HEK293 (cell line): ENCODE results near the gene VPS37C.

ENCODE experiments used
- CTCF ChIA-PET: fragments of 350-600 bp; formaldehyde crosslinking; extraction: SDS; loops from one replicate; lab custom pipeline; 2021; ENCODE audit warnings: antibody characterized with exemption; lab: Yijun Ruan, JAX
- POLR2A ChIA-PET: fragments of 300-600 bp; formaldehyde crosslinking; extraction: SDS; loops from one replicate; lab custom pipeline; 2020; ENCODE audit warnings: antibody characterized with exemption, inconsistent platforms; lab: Yijun Ruan, JAX
- H3K27ac ChIP-seq: fragments of 200-500 bp; sonication (Bioruptor generic); 2 replicates; pipeline ENCODE4 v1.5.1; 2014; ENCODE audit warnings: low read depth, low read length, control low read depth, inconsistent platforms; ENCODE audit errors: extremely low read depth
- H3K36me3 ChIP-seq, 2 experiments: fragments of 200-500 bp in 1 of 2; sonication (Bioruptor generic) in 1 of 2; 1 replicate in 1 of 2; 2 replicates in 1 of 2; pipeline ENCODE4 v1.5.1; 2014 to 2017; ENCODE audit warnings: inconsistent platforms in 2 of 2, low read length in 2 of 2; ENCODE audit not compliant: control insufficient read depth in 2 of 2, insufficient read depth in 1 of 2
- H3K4me1 ChIP-seq: fragments of 200-500 bp; sonication (Bioruptor generic); 2 replicates; pipeline ENCODE4 v1.5.1; 2014; ENCODE audit warnings: mild to moderate bottlenecking, low read length, inconsistent platforms; ENCODE audit not compliant: control insufficient read depth, insufficient read depth
- H3K4me3 ChIP-seq: 2 replicates; pipeline ENCODE4 v1.5.1; 2011; ENCODE audit warnings: low read depth, mild to moderate bottlenecking, control low read depth, low read length, moderate library complexity
- H3K9me3 ChIP-seq: fragments of 200-500 bp; sonication (Bioruptor generic); 2 replicates; pipeline ENCODE4 v1.5.1; 2014; ENCODE audit warnings: low read depth, low read length, inconsistent platforms; ENCODE audit not compliant: control insufficient read depth, insufficient read depth
- BCL11B ChIP-seq: fragments of 450-650 bp; formaldehyde crosslinking; IDR thresholded peaks from 2 replicates; pipeline ENCODE4 v1.5.1; 2016; ENCODE audit warnings: low read depth, missing biosample characterization, missing genetic modification characterization
- KLF1 ChIP-seq: fragments of 450-650 bp; formaldehyde crosslinking; IDR thresholded peaks from 2 replicates; pipeline ENCODE4 v1.5.1; 2016; ENCODE audit warnings: missing biosample characterization, missing genetic modification characterization
- MYNN ChIP-seq: fragments of 450-650 bp; formaldehyde crosslinking; IDR thresholded peaks from 2 replicates; pipeline ENCODE4 v1.5.1; 2016; ENCODE audit warnings: missing biosample characterization, missing genetic modification characterization, borderline replicate concordance
- RBAK ChIP-seq: fragments of 450-650 bp; formaldehyde crosslinking; IDR thresholded peaks from 2 replicates; pipeline ENCODE4 v1.5.1; 2016; ENCODE audit warnings: missing biosample characterization, missing genetic modification characterization
- TRIM28 ChIP-seq: IDR thresholded peaks from 2 replicates; pipeline ENCODE4 v1.6.1; 2011; ENCODE audit warnings: low read length, control low read depth, borderline replicate concordance
- YY2 ChIP-seq: fragments of 450-650 bp; formaldehyde crosslinking; IDR thresholded peaks from 2 replicates; pipeline ENCODE4 v1.5.1; 2016; ENCODE audit warnings: missing biosample characterization, missing genetic modification characterization
- ZBTB21 ChIP-seq: fragments of 450-650 bp; formaldehyde crosslinking; IDR thresholded peaks from 2 replicates; pipeline ENCODE4 v1.5.1; 2017; ENCODE audit warnings: missing biosample characterization, missing genetic modification characterization
- ZIC2 ChIP-seq: fragments of 450-650 bp; formaldehyde crosslinking; IDR thresholded peaks from 2 replicates; pipeline ENCODE4 v1.5.1; 2016; ENCODE audit warnings: missing biosample characterization, missing genetic modification characterization
- ZNF114 ChIP-seq: fragments of 450-650 bp; formaldehyde crosslinking; IDR thresholded peaks from 2 replicates; pipeline ENCODE4 v1.5.0; 2017; ENCODE audit warnings: missing biosample characterization, missing genetic modification characterization
- ZNF148 ChIP-seq: fragments of 450-650 bp; formaldehyde crosslinking; IDR thresholded peaks from 2 replicates; pipeline ENCODE4 v1.5.0; 2017; ENCODE audit warnings: missing biosample characterization, missing genetic modification characterization, borderline replicate concordance
- ZNF175 ChIP-seq: fragments of 450-650 bp; formaldehyde crosslinking; IDR thresholded peaks from 2 replicates; pipeline ENCODE4 v1.5.1; 2016; ENCODE audit warnings: missing biosample characterization, missing genetic modification characterization
- ZNF335 ChIP-seq: fragments of 450-650 bp; formaldehyde crosslinking; conservative IDR thresholded peaks from 2 replicates; pipeline ENCODE4 v1.5.1; 2016; ENCODE audit warnings: missing biosample characterization, missing genetic modification characterization
- ZNF391 ChIP-seq: fragments of 450-650 bp; formaldehyde crosslinking; IDR thresholded peaks from 2 replicates; pipeline ENCODE4 v1.5.1; 2016; ENCODE audit warnings: low read depth, missing biosample characterization, missing genetic modification characterization, borderline replicate concordance
- ZNF423 ChIP-seq: fragments of 450-650 bp; formaldehyde crosslinking; IDR thresholded peaks from 2 replicates; pipeline ENCODE4 v1.5.1; 2016; ENCODE audit warnings: missing biosample characterization, missing genetic modification characterization
- ZNF544 ChIP-seq: fragments of 450-650 bp; formaldehyde crosslinking; IDR thresholded peaks from 2 replicates; pipeline ENCODE4 v1.5.0; 2017; ENCODE audit warnings: missing biosample characterization, missing genetic modification characterization
- ZNF571 ChIP-seq: fragments of 450-650 bp; formaldehyde crosslinking; IDR thresholded peaks from 2 replicates; pipeline ENCODE4 v1.5.0; 2017; ENCODE audit warnings: missing biosample characterization, missing genetic modification characterization
- ZNF585B ChIP-seq: fragments of 450-650 bp; formaldehyde crosslinking; IDR thresholded peaks from 2 replicates; pipeline ENCODE4 v1.5.1; 2016; ENCODE audit warnings: missing biosample characterization, missing genetic modification characterization
- ZNF654 ChIP-seq: fragments of 450-650 bp; formaldehyde crosslinking; IDR thresholded peaks from 2 replicates; pipeline ENCODE4 v1.5.1; 2016; ENCODE audit warnings: low read depth, missing biosample characterization, missing genetic modification characterization
- ZNF660 ChIP-seq: fragments of 450-650 bp; IDR thresholded peaks from 2 replicates; pipeline ENCODE4 v1.5.1; 2018; ENCODE audit warnings: missing biosample characterization, mild to moderate bottlenecking, missing genetic modification characterization
- ZNF677 ChIP-seq: fragments of 450-650 bp; IDR thresholded peaks from 2 replicates; pipeline ENCODE4 v1.5.0; 2018; ENCODE audit warnings: missing biosample characterization, mild to moderate bottlenecking, missing genetic modification characterization, moderate library complexity
- ZNF707 ChIP-seq: fragments of 450-650 bp; formaldehyde crosslinking; IDR thresholded peaks from 2 replicates; pipeline ENCODE4 v1.5.1; 2016; ENCODE audit warnings: missing biosample characterization, missing genetic modification characterization
- ZNF747 ChIP-seq: fragments of 450-650 bp; formaldehyde crosslinking; IDR thresholded peaks from 2 replicates; pipeline ENCODE4 v1.5.1; 2016; ENCODE audit warnings: missing biosample characterization, missing genetic modification characterization
- ZNF791 ChIP-seq: fragments of 450-650 bp; formaldehyde crosslinking; IDR thresholded peaks from 2 replicates; pipeline ENCODE4 v1.5.1; 2016; ENCODE audit warnings: missing biosample characterization, missing genetic modification characterization
- ZSCAN16 ChIP-seq: fragments of 450-650 bp; formaldehyde crosslinking; IDR thresholded peaks from 2 replicates; pipeline ENCODE4 v1.5.1; 2016; ENCODE audit warnings: missing biosample characterization, missing genetic modification characterization
- TF ChIP-seq, protein P1 (sequence below): fragments of 450-650 bp; formaldehyde crosslinking; IDR thresholded peaks from 2 replicates; pipeline ENCODE4 v1.5.1; 2016; ENCODE audit warnings: missing biosample characterization, missing genetic modification characterization
- TF ChIP-seq, protein P2 (sequence below): fragments of 450-650 bp; formaldehyde crosslinking; IDR thresholded peaks from 2 replicates; pipeline ENCODE4 v1.5.1; 2016; ENCODE audit warnings: missing biosample characterization, missing genetic modification characterization, low read depth

Gene VPS37C

GRCh38 chr11:61174273-61174672 lies 13.0 kb upstream of the VPS37C start:
- POLR2A ChIA-PET, result no interaction called here

DNA sequence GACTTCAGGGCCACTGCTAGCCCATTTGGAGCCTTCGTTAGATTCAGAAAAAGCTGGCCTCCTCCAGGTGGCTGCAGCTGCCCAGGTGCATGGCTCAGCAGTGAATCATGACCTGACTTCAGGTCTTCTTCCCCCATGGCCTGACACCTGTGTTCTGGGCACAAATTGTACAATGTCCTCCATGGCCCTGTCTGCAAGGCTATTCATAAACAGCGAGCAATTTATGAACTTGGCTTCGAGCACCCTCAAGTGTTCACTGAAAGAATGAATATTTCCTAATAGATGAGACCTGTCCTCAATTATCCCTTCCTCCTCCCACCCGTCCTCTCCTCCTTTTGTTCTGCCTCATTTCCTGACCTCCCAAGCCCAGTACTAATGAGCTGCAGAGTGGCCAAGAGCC lies 12.2 kb upstream of the VPS37C start:
- POLR2A ChIA-PET, result no interaction called here

More at GRCh38 chr11:61174273-61174672, 13.0 kb upstream of the VPS37C start:
- CTCF ChIA-PET, result interaction anchor here (0.6 to 4.4 kb wide), 8 partner anchors 9 to 399 kb away, joined by 3 to 27 read pairs (median 3); no protein-coding TSS in a partner anchor
- no peaks in the 10 kb centered on the region for H3K36me3 ChIP-seq
- TF ChIP-seq ZIC2 (tag by site-specific recombination) (peak; percentile 92), ZNF544 (no peak), ZSCAN16 (no peak), ZNF660 (tag by site-specific recombination) (no peak), TRIM28 (no peak), ZNF677 (tag by site-specific recombination) (no peak)
- TF ChIP-seq, protein P1, sequence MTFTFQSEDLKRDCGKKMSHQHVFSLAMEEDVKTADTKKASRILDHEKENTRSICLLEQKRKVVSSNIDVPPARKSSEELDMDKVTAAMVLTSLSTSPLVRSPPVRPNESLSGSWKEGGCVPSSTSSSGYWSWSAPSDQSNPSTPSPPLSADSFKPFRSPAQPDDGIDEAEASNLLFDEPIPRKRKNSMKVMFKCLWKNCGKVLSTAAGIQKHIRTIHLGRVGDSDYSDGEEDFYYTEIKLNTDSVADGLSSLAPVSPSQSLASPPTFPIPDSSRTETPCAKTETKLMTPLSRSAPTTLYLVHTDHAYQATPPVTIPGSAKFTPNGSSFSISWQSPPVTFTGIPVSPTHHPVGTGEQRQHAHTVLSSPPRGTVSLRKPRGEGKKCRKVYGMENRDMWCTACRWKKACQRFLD (tag by site-specific recombination), result no peak
- H3K27ac ChIP-seq, result no peak overlapping the region
- H3K4me3 ChIP-seq, result no peak overlapping the region
- no peaks in the 10 kb centered on the region for H3K9me3 ChIP-seq
- H3K4me1 ChIP-seq, result no peaks in the 10 kb centered on the region

DNA sequence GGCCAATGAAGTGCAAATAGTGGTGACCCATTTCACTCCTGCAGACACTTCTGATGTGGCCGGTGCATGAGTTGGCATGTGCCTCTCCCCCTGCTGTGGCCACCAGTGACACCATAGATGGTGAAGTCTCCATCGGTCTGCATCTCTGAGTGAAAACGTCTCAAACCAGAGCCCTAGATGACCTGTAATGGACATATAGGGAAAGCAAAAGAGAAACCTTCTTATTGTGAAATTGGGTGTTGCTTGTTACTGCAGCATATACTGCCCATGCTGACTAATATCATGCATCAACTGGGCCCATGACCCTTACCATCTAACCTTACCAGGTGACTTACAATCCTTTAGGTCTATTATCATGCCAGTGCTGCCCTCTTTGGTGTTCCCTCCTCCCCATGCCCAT lies 11.7 kb upstream of the VPS37C start:
- Histone ChIP-seq H3K27ac (no peak overlapping the region), H3K4me3 (no peak overlapping the region), H3K9me3 (no peaks in the 10 kb centered on the region), H3K36me3 (no peaks in the 10 kb centered on the region), H3K4me1 (no peaks in the 10 kb centered on the region)
- POLR2A ChIA-PET, result no interaction called here
- no peak for TF ChIP-seq ZNF335
- TF ChIP-seq MYNN, result no peak
- no peak for TF ChIP-seq ZNF707 (tag by site-specific recombination)
- no peak for TF ChIP-seq ZNF175 (tag by site-specific recombination)
- no peak for TF ChIP-seq ZNF791 (tag by site-specific recombination)
- TF ChIP-seq ZNF114, result no peak
- no peak for TF ChIP-seq KLF1 (tag by site-specific recombination)
- TF ChIP-seq ZNF423 (tag by site-specific recombination), result no peak
- TF ChIP-seq ZBTB21 (tag by site-specific recombination), result no peak
- no peak for TF ChIP-seq ZNF585B (tag by site-specific recombination)
- no peak for TF ChIP-seq ZNF747 (tag by site-specific recombination)
- TF ChIP-seq TRIM28, result no peak
- no peak for TF ChIP-seq ZNF148 (tag by site-specific recombination)
- no peak for TF ChIP-seq ZNF571 (tag by site-specific recombination)
- TF ChIP-seq BCL11B (tag by site-specific recombination), result no peak
- TF ChIP-seq, protein P2, sequence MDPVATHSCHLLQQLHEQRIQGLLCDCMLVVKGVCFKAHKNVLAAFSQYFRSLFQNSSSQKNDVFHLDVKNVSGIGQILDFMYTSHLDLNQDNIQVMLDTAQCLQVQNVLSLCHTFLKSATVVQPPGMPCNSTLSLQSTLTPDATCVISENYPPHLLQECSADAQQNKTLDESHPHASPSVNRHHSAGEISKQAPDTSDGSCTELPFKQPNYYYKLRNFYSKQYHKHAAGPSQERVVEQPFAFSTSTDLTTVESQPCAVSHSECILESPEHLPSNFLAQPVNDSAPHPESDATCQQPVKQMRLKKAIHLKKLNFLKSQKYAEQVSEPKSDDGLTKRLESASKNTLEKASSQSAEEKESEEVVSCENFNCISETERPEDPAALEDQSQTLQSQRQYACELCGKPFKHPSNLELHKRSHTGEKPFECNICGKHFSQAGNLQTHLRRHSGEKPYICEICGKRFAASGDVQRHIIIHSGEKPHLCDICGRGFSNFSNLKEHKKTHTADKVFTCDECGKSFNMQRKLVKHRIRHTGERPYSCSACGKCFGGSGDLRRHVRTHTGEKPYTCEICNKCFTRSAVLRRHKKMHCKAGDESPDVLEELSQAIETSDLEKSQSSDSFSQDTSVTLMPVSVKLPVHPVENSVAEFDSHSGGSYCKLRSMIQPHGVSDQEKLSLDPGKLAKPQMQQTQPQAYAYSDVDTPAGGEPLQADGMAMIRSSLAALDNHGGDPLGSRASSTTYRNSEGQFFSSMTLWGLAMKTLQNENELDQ (tag by site-specific recombination), result no peak
- CTCF ChIA-PET, result interaction anchor here (4.4 kb wide), 1 partner anchor 15 kb away, joined by 27 read pairs; no protein-coding TSS in a partner anchor

More for the DNA sequence above, 12.2 kb upstream of the VPS37C start:
- CTCF ChIA-PET, result interaction anchor here (0.6 to 4.4 kb wide), 8 partner anchors 9 to 1438 kb away, joined by 3 to 27 read pairs (median 3); no protein-coding TSS in a partner anchor
- H3K27ac ChIP-seq, result no peak overlapping the region
- TF ChIP-seq ZNF391 (no peak), YY2 (tag by site-specific recombination) (no peak), ZNF654 (tag by site-specific recombination) (peak; percentile 13; the same call in 1 of the 2 replicates), RBAK (tag by site-specific recombination) (no peak)
- H3K4me3 ChIP-seq, result no peak overlapping the region
- H3K9me3 ChIP-seq, result no peaks in the 10 kb centered on the region
- no peaks in the 10 kb centered on the region for H3K36me3 ChIP-seq
- H3K4me1 ChIP-seq, result no peaks in the 10 kb centered on the region
